Esophagus mucosa (tissue), 1 donor: ENCODE data around the gene ZNF581. TPM values are rescaled to one million over a fixed set of nuclear protein-coding genes. Genes with fewer than 3 reads are reported as not detected.
A peak's percentile ranks its signal among the peaks of the same experiment; 100 is the strongest.

Experiments used
- ATAC-seq: fragments of 200-7000 bp; cut with Tn5 transposase; one replicate; pipeline ENCODE4 v1.9.1; 2020
- total RNA-seq: library from RNA; stranded (reverse); gene quantifications from one replicate; pipeline ENCODE4 v1.2.4, GENCODE V29; 2023
- donor health status: DM: yes; HTN: yes; CAD: no.

ZNF581 gene
- total RNA-seq = 21.7 TPM

GRCh38 chr19:55643003-55643886 lies at the start of gene ZNF581:
TSS of gene ZNF581 (plus strand) at chr19:55643649. CDS start at chr19:55644572, 923 bp downstream.
- ATAC-seq = peak; percentile 64

GRCh38 chr19:55594996-55595545 lies 48.4 kb upstream of the ZNF581 start:
- ATAC-seq = no peak

- ATAC-seq = no peak
Observed at GRCh38 chr19:55596304-55596703, 47.1 kb upstream of the ZNF581 start.

GRCh38 chr19:55597501-55597921 lies 45.9 kb upstream of the ZNF581 start:
- ATAC-seq = no peak

GRCh38 chr19:55598034-55598433 lies 45.4 kb upstream of the ZNF581 start:
- no peak for ATAC-seq

- ATAC-seq = peak; percentile 90
Observed at GRCh38 chr19:55598719-55599467, 44.6 kb upstream of the ZNF581 start.

GRCh38 chr19:55599468-55599841 lies 44.0 kb upstream of the ZNF581 start, which contains the start of gene FIZ1:
TSS of gene FIZ1 (minus strand) at chr19:55599517. CDS start at chr19:55597865, 1,652 bp downstream.
- peak; percentile 88 for ATAC-seq

- ATAC-seq = peak; percentile 50
Observed at GRCh38 chr19:55599842-55600661, 43.4 kb upstream of the ZNF581 start, which contains the start of gene ZNF524. TSS of gene ZNF524 (plus strand) at chr19:55600288. CDS start at chr19:55602113, 1,825 bp downstream.

GRCh38 chr19:55600662-55601028 lies 42.8 kb upstream of the ZNF581 start:
- no peak for ATAC-seq

GRCh38 chr19:55601084-55601483 lies 42.4 kb upstream of the ZNF581 start:
- no peak for ATAC-seq

GRCh38 chr19:55602104-55603001 lies 41.1 kb upstream of the ZNF581 start:
- ATAC-seq = no peak

- ATAC-seq = no peak
Observed at GRCh38 chr19:55603115-55603514, 40.3 kb upstream of the ZNF581 start.

- ATAC-seq = no peak
Observed at GRCh38 chr19:55603581-55604292, 39.7 kb upstream of the ZNF581 start.

- peak; percentile 73 for ATAC-seq
Observed at GRCh38 chr19:55605207-55605636, 38.2 kb upstream of the ZNF581 start.

- peak; percentile 57 for ATAC-seq
Observed at GRCh38 chr19:55605637-55606470, 37.6 kb upstream of the ZNF581 start, which contains the start of gene ZNF865. TSS of gene ZNF865 (plus strand) at chr19:55605647. CDS start at chr19:55613619, 7,972 bp downstream.

GRCh38 chr19:55606471-55606787 lies 37.0 kb upstream of the ZNF581 start:
- no peak for ATAC-seq

- no peak for ATAC-seq
Observed at GRCh38 chr19:55606817-55607216, 36.6 kb upstream of the ZNF581 start.

- no peak for ATAC-seq
Observed at GRCh38 chr19:55609326-55609725, 34.1 kb upstream of the ZNF581 start.

- ATAC-seq = no peak
Observed at GRCh38 chr19:55611300-55611982, 32.0 kb upstream of the ZNF581 start.
